CD4-positive, alpha-beta T cell (primary cell): ENCODE data around the gene KIF17. TPM values are rescaled to one million over a fixed set of nuclear protein-coding genes. Genes with fewer than 3 reads are reported as not detected.
A peak's percentile ranks its signal among the peaks of the same experiment; 100 is the strongest.

Experiments
- ATAC-seq: fragments of 200-7000 bp; cut with Tn5 transposase; one replicate; pipeline ENCODE4 v1.10.0; 2022; ENCODE audit warnings: mild to moderate bottlenecking; ENCODE audit not compliant: poor library complexity
- CTCF ChIA-PET: fragments of 350-600 bp; sonication (Branson Sonifier 250); formaldehyde crosslinking; loops from one replicate; lab custom pipeline; 2021; ENCODE audit warnings: antibody characterized with exemption, inconsistent platforms; lab: Charles Lee
- POLR2A ChIA-PET: fragments of 350-600 bp; sonication (Branson Sonifier 250); formaldehyde crosslinking; loops from one replicate; lab custom pipeline; 2021; ENCODE audit warnings: antibody characterized with exemption, inconsistent platforms; lab: Charles Lee
- DNase-seq, 14 experiments: peaks; one replicate each; pipeline ENCODE4 v3.0.0-alpha.2; 2013 to 2020; ENCODE audit warnings: mixed read lengths in 2 of 14
- H3K27ac ChIP-seq, 2 donors: one replicate each; pipeline versions ENCODE4 v1.5.1 to v1.7.0; 2013; ENCODE audit warnings: low read length in 2 of 2, low read depth in 1 of 2, mild to moderate bottlenecking in 1 of 2
- H3K27me3 ChIP-seq, 2 experiments: 1 replicate in 1 of 2; 2 replicates in 1 of 2; pipeline versions ENCODE4 v1.6.1 to v1.7.0; 2013; ENCODE audit warnings: low read length in 2 of 2, control low read depth in 1 of 2, mild to moderate bottlenecking in 1 of 2, moderate library complexity in 1 of 2; ENCODE audit not compliant: insufficient read depth in 2 of 2, control insufficient read depth in 1 of 2
- H3K36me3 ChIP-seq: one replicate; pipeline ENCODE4 v1.6.1; 2013; ENCODE audit warnings: low read length, control low read depth; ENCODE audit not compliant: insufficient read depth
- H3K4me1 ChIP-seq: one replicate; pipeline ENCODE4 v1.6.1; 2013; ENCODE audit warnings: low read length, control low read depth; ENCODE audit not compliant: insufficient read depth
- H3K4me3 ChIP-seq: one replicate; pipeline ENCODE4 v1.5.1; 2013; ENCODE audit warnings: mild to moderate bottlenecking, low read length, moderate library complexity
- H3K9me3 ChIP-seq, 2 experiments: 1 replicate in 1 of 2; 2 replicates in 1 of 2; pipeline versions ENCODE4 v1.6.1 to v1.7.0; 2013; ENCODE audit warnings: low read length in 2 of 2, mild to moderate bottlenecking in 2 of 2, control low read depth in 1 of 2, moderate library complexity in 1 of 2; ENCODE audit not compliant: control insufficient read depth in 1 of 2, insufficient read depth in 1 of 2
- H3K27ac Mint-ChIP-seq: one replicate; pipeline ENCODE4 v1.8.0; 2020; ENCODE audit warnings: mixed read lengths
- H3K27me3 Mint-ChIP-seq: one replicate; pipeline ENCODE4 v1.8.0; 2021; ENCODE audit warnings: mixed read lengths
- H3K36me3 Mint-ChIP-seq: one replicate; pipeline ENCODE4 v1.8.0; 2021; ENCODE audit warnings: low read depth, mixed read lengths
- H3K4me1 Mint-ChIP-seq: one replicate; pipeline ENCODE4 v1.8.0; 2021; ENCODE audit warnings: low read depth, mixed read lengths
- H3K4me3 Mint-ChIP-seq: one replicate; pipeline ENCODE4 v1.8.0; 2020; ENCODE audit warnings: mild to moderate bottlenecking, mixed read lengths
- H3K9me3 Mint-ChIP-seq: one replicate; pipeline ENCODE4 v1.8.0; 2020; ENCODE audit warnings: mixed read lengths
- CTCF ChIP-seq: fragments of 200-600 bp; IDR thresholded peaks from one replicate; pipeline ENCODE4 v1.8.0; 2022; ENCODE audit warnings: antibody characterized with exemption, mild to moderate bottlenecking
- intact Hi-C, 2 experiments: fragments of 100-400 bp; cut with DNase I in 1 of 2; cut with micrococcal nuclease in 1 of 2; formaldehyde crosslinking; loops; one replicate each; pipeline versions ENCODE4 v1.15.1 to v1.9.0; 2023 to 2025; cut with DNase I, micrococcal nuclease
- total RNA-seq, 174 experiments: library from RNA in 2 of 174; stranded (reverse) in 2 of 174; gene quantifications; one replicate each; pipeline ENCODE4 v1.2.3 and lab custom pipeline; 2021 to 2026

KIF17 gene
- total RNA-seq, 2 experiments from 2014 or later = not detected

GRCh38 chr1:20657024-20657423, 60.8 kb downstream of the KIF17 start:
- H3K27me3 Mint-ChIP-seq = no peaks in the 10 kb centered on the region
- H3K36me3 Mint-ChIP-seq = peaks cover 89% of the 10 kb centered on the region
- no peak for TF ChIP-seq CTCF
- ChIA-PET CTCF (no interaction called here), POLR2A (interaction anchor here (1.6 to 2.9 kb wide), 2 partner anchors 23 kb away, joined by 5 to 8 read pairs; no protein-coding TSS in a partner anchor)
- H3K27ac Mint-ChIP-seq = peak overlapping the region; percentile 88
- Histone ChIP-seq H3K27me3 (no peaks in the 10 kb centered on the region), H3K36me3 (peaks cover 69% of the 10 kb centered on the region), H3K9me3 (peaks cover 0 to 3% of the 10 kb centered on the region in 2 experiments), H3K4me3 (no peak overlapping the region), H3K27ac (no peak overlapping the region), H3K4me1 (peaks cover 38% of the 10 kb centered on the region)
- H3K4me3 Mint-ChIP-seq = peak overlapping the region; percentile 38
- ATAC-seq (no peak), DNase-seq (no peak)
- intact Hi-C loops = no loop called here
- H3K9me3 Mint-ChIP-seq = no peaks in the 10 kb centered on the region
- peaks cover 43% of the 10 kb centered on the region for H3K4me1 Mint-ChIP-seq

DNA sequence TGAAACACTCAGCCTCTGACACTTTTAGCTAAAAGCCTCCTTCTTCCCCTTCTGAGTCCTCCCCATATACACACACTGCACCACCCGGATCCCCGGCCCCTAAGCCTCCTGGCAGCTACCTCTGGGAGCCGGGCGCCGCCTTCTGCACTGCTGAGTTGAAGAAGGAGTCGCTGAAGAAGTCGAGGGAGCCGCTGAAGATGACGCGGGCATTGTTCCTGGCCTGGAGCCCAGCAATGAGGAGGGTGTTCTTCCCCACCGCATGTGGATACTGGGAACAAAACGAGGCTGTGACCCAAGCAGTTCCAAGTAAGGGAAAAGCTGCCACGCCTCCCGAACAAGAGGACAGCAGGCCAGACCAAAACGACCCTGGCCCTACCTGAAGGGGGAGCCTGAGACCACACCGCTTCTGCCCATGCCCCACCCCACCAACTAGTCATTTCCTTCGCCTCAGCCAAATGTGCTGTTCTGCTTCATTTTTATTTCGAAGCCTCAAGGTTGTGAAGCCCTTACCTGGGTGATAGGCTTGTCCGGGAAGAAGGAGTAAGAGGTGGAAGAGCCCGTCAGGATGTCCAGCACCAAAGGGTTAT, 63.6 kb downstream of the KIF17 start:
- peaks cover 15% of the 10 kb centered on the region for H3K4me1 Mint-ChIP-seq
- ChIA-PET POLR2A (no interaction called here), CTCF (no interaction called here)
- no peak for TF ChIP-seq CTCF
- H3K4me3 ChIP-seq = no peak overlapping the region
- H3K27ac ChIP-seq = no peak overlapping the region
- ATAC-seq (no peak), DNase-seq (no peak)
- no peak overlapping the region for H3K4me3 Mint-ChIP-seq
- no peaks in the 10 kb centered on the region for H3K9me3 Mint-ChIP-seq
- intact Hi-C loops = no loop called here
- H3K36me3 Mint-ChIP-seq = peaks cover 94% of the 10 kb centered on the region
- H3K36me3 ChIP-seq = peaks cover 86% of the 10 kb centered on the region
- H3K4me1 ChIP-seq = peaks cover 16% of the 10 kb centered on the region
- H3K9me3 ChIP-seq = peaks cover 0 to 3% of the 10 kb centered on the region in 2 experiments
- no peaks in the 10 kb centered on the region for H3K27me3 ChIP-seq
- H3K27ac Mint-ChIP-seq = no peak overlapping the region
- no peaks in the 10 kb centered on the region for H3K27me3 Mint-ChIP-seq

GRCh38 chr1:20652300-20652699, 65.5 kb downstream of the KIF17 start:
- H3K36me3 ChIP-seq = peaks cover 83% of the 10 kb centered on the region
- peaks cover 6% of the 10 kb centered on the region for H3K4me1 Mint-ChIP-seq
- no peak for TF ChIP-seq CTCF
- H3K27me3 ChIP-seq = no peaks in the 10 kb centered on the region
- no peak overlapping the region for H3K4me3 Mint-ChIP-seq
- ATAC-seq = no peak
- H3K9me3 Mint-ChIP-seq = no peaks in the 10 kb centered on the region
- H3K27me3 Mint-ChIP-seq = no peaks in the 10 kb centered on the region
- peaks cover 92% of the 10 kb centered on the region for H3K36me3 Mint-ChIP-seq
- CTCF ChIA-PET = interaction anchor here (1.2 kb wide), 1 partner anchor 18 kb away, joined by 5 read pairs; no protein-coding TSS in a partner anchor
- peaks cover 0 to 3% of the 10 kb centered on the region in 2 experiments for H3K9me3 ChIP-seq
- DNase-seq = no peak
- H3K4me3 ChIP-seq = no peak overlapping the region
- POLR2A ChIA-PET = no interaction called here
- peaks cover 4% of the 10 kb centered on the region for H3K4me1 ChIP-seq
- intact Hi-C loops = no loop called here
- no peak overlapping the region for H3K27ac Mint-ChIP-seq
- no peak overlapping the region for H3K27ac ChIP-seq
